PC-9 (cell line): ENCODE measurements around the gene TTI1.

Source experiments
- CTCF ChIP-seq: fragments of 200-600 bp; sonication (generic); conservative IDR thresholded peaks from 2 replicates; pipeline ENCODE4 v1.6.1; 2017; ENCODE audit warnings: mixed run types, antibody characterized with exemption, mild to moderate bottlenecking, moderate library complexity
- EZH2 ChIP-seq: fragments of 200-600 bp; sonication (generic); IDR thresholded peaks from 2 replicates; pipeline ENCODE4 v1.8.0; 2017; ENCODE audit warnings: antibody characterized with exemption, low read depth

- TF ChIP-seq CTCF (no peak), EZH2 (no peak)
These were observed 91.3 kb downstream of the TTI1 start for GRCh38 chr20:37941992-37942391.
